Uterus (tissue), 4 donors: ENCODE results near the gene ARFIP1. TPM values are rescaled to one million over a fixed set of nuclear protein-coding genes. Genes with fewer than 3 reads are reported as not detected.

Experiments
- DNase-seq, 2 donors: peaks; one replicate each; pipeline ENCODE4 v3.0.0-alpha.2; 2019 to 2020
- H3K27ac ChIP-seq, 2 donors: fragments of 200-600 bp; sonication (generic); 1 replicate in 1 of 2; 2 replicates in 1 of 2; pipeline ENCODE4 v1.5.1; 2016 to 2018
- H3K27me3 ChIP-seq, 2 donors: fragments of 200-600 bp; sonication (generic); one replicate each; pipeline ENCODE4 v1.5.1; 2018 to 2019; ENCODE audit warnings: control low read depth in 1 of 2
- H3K36me3 ChIP-seq, 2 donors: fragments of 200-600 bp; sonication (generic); one replicate each; pipeline ENCODE4 v1.5.1; 2019; ENCODE audit warnings: control low read depth in 1 of 2
- H3K4me1 ChIP-seq, 2 donors: fragments of 200-600 bp; sonication (generic); one replicate each; pipeline ENCODE4 v1.5.1; 2018 to 2019; ENCODE audit warnings: control low read depth in 1 of 2
- H3K4me3 ChIP-seq, 2 donors: fragments of 200-600 bp; sonication (generic); 1 replicate in 1 of 2; 2 replicates in 1 of 2; pipeline ENCODE4 v1.5.1; 2018 to 2019; ENCODE audit warnings: mild to moderate bottlenecking in 1 of 2
- H3K9me3 ChIP-seq, 2 donors: fragments of 200-600 bp; sonication (generic); one replicate each; pipeline ENCODE4 v1.5.1; 2019; ENCODE audit warnings: control low read depth in 1 of 2
- CTCF ChIP-seq, 4 experiments: fragments of 200-600 bp in 2 of 4; fragments of 450-650 bp in 2 of 4; sonication (generic) in 2 of 4; IDR thresholded peaks; one replicate each; pipeline ENCODE4 v1.5.1; 2016 to 2019; ENCODE audit warnings: antibody characterized with exemption in 4 of 4, mild to moderate bottlenecking in 2 of 4, moderate library complexity in 1 of 4
- POLR2A ChIP-seq, 2 donors: fragments of 450-650 bp; IDR thresholded peaks; one replicate each; pipeline ENCODE4 v1.6.1; 2016; ENCODE audit warnings: antibody characterized with exemption in 2 of 2, mild to moderate bottlenecking in 1 of 2, moderate library complexity in 1 of 2
- intact Hi-C: fragments of 100-400 bp; cut with DNase I; formaldehyde crosslinking; loops from one replicate; pipeline ENCODE4 v1.15.1; 2023; ENCODE audit warnings: low total_unique reads
- total RNA-seq, 4 donors: library from RNA; depleted of rRNA in 3 of 4; stranded (reverse); fragments of >200 nt in 3 of 4; gene quantifications; one replicate each; pipeline versions ENCODE4 v1.1.0 to v1.2.4, GENCODE V29; 2014 to 2023
- donor health status: DM: yes; HTN: yes; CAD: no.

Gene ARFIP1, protein sequence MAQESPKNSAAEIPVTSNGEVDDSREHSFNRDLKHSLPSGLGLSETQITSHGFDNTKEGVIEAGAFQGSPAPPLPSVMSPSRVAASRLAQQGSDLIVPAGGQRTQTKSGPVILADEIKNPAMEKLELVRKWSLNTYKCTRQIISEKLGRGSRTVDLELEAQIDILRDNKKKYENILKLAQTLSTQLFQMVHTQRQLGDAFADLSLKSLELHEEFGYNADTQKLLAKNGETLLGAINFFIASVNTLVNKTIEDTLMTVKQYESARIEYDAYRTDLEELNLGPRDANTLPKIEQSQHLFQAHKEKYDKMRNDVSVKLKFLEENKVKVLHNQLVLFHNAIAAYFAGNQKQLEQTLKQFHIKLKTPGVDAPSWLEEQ
- total RNA-seq: 10 to 100 TPM; 19.5 to 75.6 (median 34.1) TPM

DNA sequence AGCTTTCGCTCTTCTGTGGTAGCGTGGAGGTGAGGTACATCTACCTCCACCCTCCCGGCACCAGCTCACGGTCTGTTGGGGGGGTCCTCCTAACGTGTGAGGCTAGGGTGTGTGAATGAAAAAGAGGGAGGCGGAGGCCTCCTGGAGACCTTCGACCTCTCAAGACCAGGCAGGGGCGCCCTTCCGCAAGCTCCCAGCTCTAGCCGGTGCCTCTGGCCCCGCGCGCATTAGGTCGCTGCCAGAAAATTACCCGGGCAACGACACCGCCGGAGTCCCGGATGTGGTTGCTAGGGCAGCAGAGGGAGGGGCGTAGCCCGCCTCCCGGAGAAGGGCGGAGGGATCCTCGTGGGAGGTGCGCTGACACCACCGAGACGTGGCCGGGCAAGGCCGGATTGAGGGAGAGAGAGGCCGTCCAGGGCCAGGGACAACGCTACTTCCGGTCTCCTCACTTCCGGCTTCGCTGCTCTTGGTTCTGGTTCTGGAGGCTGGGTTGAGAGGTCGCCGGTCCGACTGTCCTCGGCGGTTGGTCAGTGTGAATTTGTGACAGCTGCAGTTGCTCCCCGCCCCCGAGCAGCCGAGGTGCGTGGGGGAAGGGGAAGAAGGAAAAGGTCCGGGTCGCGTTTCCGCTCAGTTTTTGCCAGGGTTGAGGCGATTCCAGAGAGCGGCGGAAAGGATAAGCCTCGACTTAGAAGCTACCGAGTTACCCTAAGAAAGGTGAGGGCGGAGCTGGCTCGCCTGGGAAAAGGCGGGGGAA, at the start of gene ARFIP1, which contains the start of gene TIGD4:
Gene ARFIP1 (plus strand): TSS at position 442 of the 754 bp plus-strand sequence. CDS start 49,680 bp downstream, outside the sequence.
Gene TIGD4 (minus strand): TSS at position 218 of the 754 bp plus-strand sequence. CDS start 8,726 bp downstream, outside the sequence.
- H3K4me1 ChIP-seq: no peaks in the 10 kb centered on the region
- peak within 1 kb of the TSS; percentile 63 to 86 for H3K4me3 ChIP-seq
- H3K27me3 ChIP-seq: no peaks in the 10 kb centered on the region
- H3K9me3 ChIP-seq: no peaks in the 10 kb centered on the region
- H3K27ac ChIP-seq: peak within 1 kb of the TSS; percentile 88 to 91
- DNase-seq: peak; percentile 98 to 99
- intact Hi-C loops: no loop called here
- TF ChIP-seq CTCF (IDR thresholded peaks at IDR 0.05) (peak in 2 of 4 experiments; percentile 18 to 31), POLR2A (IDR thresholded peaks at IDR 0.05) (peak; percentile 37 to 62)
- H3K36me3 ChIP-seq: no peaks in the 10 kb centered on the region

GRCh38 chr4:152731997-152732396, 47.8 kb upstream of the ARFIP1 start:
- H3K9me3 ChIP-seq: no peaks in the 10 kb centered on the region
- no peak overlapping the region for H3K4me3 ChIP-seq
- no peak overlapping the region for H3K27ac ChIP-seq
- TF ChIP-seq POLR2A (IDR thresholded peaks at IDR 0.05) (no peak), CTCF (IDR thresholded peaks at IDR 0.05) (no peak)
- no peaks in the 10 kb centered on the region for H3K27me3 ChIP-seq
- H3K36me3 ChIP-seq: no peaks in the 10 kb centered on the region
- DNase-seq: no peak
- no peaks in the 10 kb centered on the region for H3K4me1 ChIP-seq
- intact Hi-C loops: no loop called here

DNA sequence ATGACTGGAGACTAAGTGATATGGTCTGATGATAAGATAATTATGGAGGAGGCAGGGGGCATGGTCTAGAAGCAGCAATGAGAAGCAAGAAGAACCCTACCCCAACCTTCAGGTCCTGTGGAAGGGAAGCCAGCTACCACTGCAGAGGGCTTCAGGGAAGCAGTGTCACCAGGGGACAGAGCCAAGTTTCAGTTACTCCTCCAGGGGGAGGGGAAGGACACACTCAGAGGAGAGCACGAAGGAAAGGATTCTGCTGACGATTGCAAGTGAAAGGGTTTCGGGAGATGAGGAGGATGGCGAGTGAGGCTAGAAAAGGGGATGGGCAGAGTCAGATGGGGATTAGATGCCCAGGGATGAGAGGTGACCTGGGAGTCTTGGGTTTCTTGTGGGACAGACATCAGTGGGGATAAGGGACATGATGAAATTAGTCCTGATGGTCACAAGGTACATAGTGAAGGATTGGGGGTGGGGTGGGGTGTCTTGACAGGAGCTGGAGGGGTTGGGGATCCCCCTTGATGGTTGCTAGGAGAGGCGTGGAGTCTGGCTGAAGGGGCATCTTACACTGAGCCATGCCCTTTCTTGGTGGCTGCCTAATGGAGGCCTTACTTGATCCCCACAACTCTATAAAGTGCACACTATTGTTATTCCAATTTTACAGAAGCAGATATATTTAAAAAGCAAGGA, 45.6 kb upstream of the ARFIP1 start:
- intact Hi-C loops: no loop called here
- no peak overlapping the region for H3K4me3 ChIP-seq
- no peaks in the 10 kb centered on the region for H3K9me3 ChIP-seq
- TF ChIP-seq CTCF (IDR thresholded peaks at IDR 0.05) (no peak), POLR2A (IDR thresholded peaks at IDR 0.05) (no peak)
- H3K27me3 ChIP-seq: no peaks in the 10 kb centered on the region
- H3K27ac ChIP-seq: no peak overlapping the region
- no peaks in the 10 kb centered on the region for H3K36me3 ChIP-seq
- DNase-seq: no peak
- no peaks in the 10 kb centered on the region for H3K4me1 ChIP-seq

GRCh38 chr4:152734699-152735050, 45.1 kb upstream of the ARFIP1 start:
- H3K27ac ChIP-seq: no peak overlapping the region
- intact Hi-C loops: no loop called here
- no peaks in the 10 kb centered on the region for H3K36me3 ChIP-seq
- TF ChIP-seq POLR2A (IDR thresholded peaks at IDR 0.05): no peak
- no peak for TF ChIP-seq CTCF (IDR thresholded peaks at IDR 0.05)
- no peaks in the 10 kb centered on the region for H3K9me3 ChIP-seq
- DNase-seq: no peak
- no peak overlapping the region for H3K4me3 ChIP-seq
- no peaks in the 10 kb centered on the region for H3K4me1 ChIP-seq
- no peaks in the 10 kb centered on the region for H3K27me3 ChIP-seq
